SK-N-SH treated with all-trans-retinoic acid at 6 μM for 48 hours (cell line): ENCODE results near the gene SLFN11.

ENCODE experiments used
- ATAC-seq: fragments of 200-7000 bp; cut with Tn5 transposase; 3 replicates; pipeline ENCODE4 v1.9.1; 2020; ENCODE audit warnings: mild to moderate bottlenecking, moderate library complexity
- CREB5 ChIP-seq: fragments of 250-450 bp; sonication (Bioruptor Pico); IDR thresholded peaks from 2 replicates; pipeline ENCODE4 v1.5.1; 2020; ENCODE audit warnings: low read depth, mild to moderate bottlenecking, moderate library complexity
- ESRRG ChIP-seq: fragments of 250-450 bp; sonication (Bioruptor Pico); IDR thresholded peaks from 2 replicates; pipeline ENCODE4 v1.6.1; 2021; ENCODE audit warnings: mild to moderate bottlenecking
- GLIS3 ChIP-seq: fragments of 250-450 bp; sonication (Bioruptor Pico); IDR thresholded peaks from 2 replicates; pipeline ENCODE4 v1.5.0; 2020; ENCODE audit warnings: mild to moderate bottlenecking, moderate library complexity
- ISL1 ChIP-seq: fragments of 250-450 bp; sonication (Bioruptor Pico); IDR thresholded peaks from 2 replicates; pipeline ENCODE4 v2.1.2; 2022; ENCODE audit warnings: mild to moderate bottlenecking, moderate library complexity
- OSR1 ChIP-seq: fragments of 250-450 bp; sonication (Bioruptor Pico); IDR thresholded peaks from 2 replicates; pipeline ENCODE4 v1.8.0; 2022; ENCODE audit warnings: moderate library complexity, mild to moderate bottlenecking, inconsistent platforms
- PATZ1 ChIP-seq: fragments of 250-450 bp; sonication (Bioruptor Pico); IDR thresholded peaks from 2 replicates; pipeline ENCODE4 v1.8.0; 2020; ENCODE audit warnings: mild to moderate bottlenecking, moderate library complexity, borderline replicate concordance
- POU6F1 ChIP-seq: fragments of 250-450 bp; sonication (Bioruptor Pico); IDR thresholded peaks from 2 replicates; pipeline ENCODE4 v1.8.0; 2021; ENCODE audit warnings: low read depth, mild to moderate bottlenecking, moderate library complexity, borderline replicate concordance
- PPARA ChIP-seq: fragments of 250-450 bp; sonication (Bioruptor Pico); IDR thresholded peaks from 2 replicates; pipeline ENCODE4 v1.5.0; 2020; ENCODE audit warnings: mild to moderate bottlenecking, borderline replicate concordance
- RARB ChIP-seq: fragments of 250-450 bp; sonication (Bioruptor Pico); IDR thresholded peaks from 2 replicates; pipeline ENCODE4 v1.8.0; 2021; ENCODE audit warnings: mild to moderate bottlenecking, moderate library complexity
- SNAI2 ChIP-seq: fragments of 250-450 bp; sonication (Bioruptor Pico); IDR thresholded peaks from 2 replicates; pipeline ENCODE4 v1.5.0; 2020; ENCODE audit warnings: mild to moderate bottlenecking, moderate library complexity
- TOX ChIP-seq: fragments of 250-450 bp; sonication (Bioruptor Pico); IDR thresholded peaks from 2 replicates; pipeline ENCODE4 v1.8.0; 2021; ENCODE audit warnings: mild to moderate bottlenecking, moderate library complexity, borderline replicate concordance
- TSHZ2 ChIP-seq: fragments of 250-450 bp; sonication (Bioruptor Pico); IDR thresholded peaks from 2 replicates; pipeline ENCODE4 v1.5.0; 2020; ENCODE audit warnings: mild to moderate bottlenecking, moderate library complexity
- ZC3H10 ChIP-seq: fragments of 250-450 bp; sonication (Bioruptor Pico); IDR thresholded peaks from 2 replicates; pipeline ENCODE4 v1.5.1; 2021; ENCODE audit warnings: mild to moderate bottlenecking, moderate library complexity
- ZFP3 ChIP-seq: fragments of 250-450 bp; sonication (Bioruptor Pico); IDR thresholded peaks from 2 replicates; pipeline ENCODE4 v1.5.0; 2020; ENCODE audit warnings: mild to moderate bottlenecking, moderate library complexity
- ZFP30 ChIP-seq: fragments of 450-650 bp; formaldehyde crosslinking; IDR thresholded peaks from 2 replicates; pipeline ENCODE4 v1.5.0; 2022; ENCODE audit warnings: mild to moderate bottlenecking, moderate library complexity
- ZNF565 ChIP-seq: fragments of 450-650 bp; formaldehyde crosslinking; conservative IDR thresholded peaks from 2 replicates; pipeline ENCODE4 v1.5.0; 2020; ENCODE audit warnings: low read depth, mild to moderate bottlenecking, moderate library complexity
- ZNF70 ChIP-seq: fragments of 450-650 bp; formaldehyde crosslinking; IDR thresholded peaks from 2 replicates; pipeline ENCODE4 v1.5.0; 2020; ENCODE audit warnings: mild to moderate bottlenecking, moderate library complexity
- ZNF8 ChIP-seq: fragments of 450-650 bp; formaldehyde crosslinking; IDR thresholded peaks from 2 replicates; pipeline ENCODE4 v1.5.0; 2020; ENCODE audit warnings: mild to moderate bottlenecking, moderate library complexity

SLFN11 gene

GRCh38 chr17:35359398-35359797, 14.0 kb downstream of the SLFN11 start (continued):
- TF ChIP-seq PATZ1 (CRISPR knock-in tag) (no peak), SNAI2 (CRISPR knock-in tag) (no peak), ZNF70 (CRISPR knock-in tag) (no peak), RARB (no peak), ZNF565 (CRISPR knock-in tag) (no peak)

GRCh38 chr17:35352284-35352683, 21.1 kb downstream of the SLFN11 start:
- no peak for ATAC-seq
- no peak for TF ChIP-seq PATZ1 (CRISPR knock-in tag)
- TF ChIP-seq ZNF8 (CRISPR knock-in tag): no peak
- TF ChIP-seq TOX (CRISPR knock-in tag): no peak
- no peak for TF ChIP-seq OSR1
- TF ChIP-seq ESRRG: no peak
- no peak for TF ChIP-seq GLIS3
- no peak for TF ChIP-seq ZFP30 (CRISPR knock-in tag)
- TF ChIP-seq PPARA (CRISPR knock-in tag): no peak
- no peak for TF ChIP-seq SNAI2 (CRISPR knock-in tag)
- no peak for TF ChIP-seq ZFP3 (CRISPR knock-in tag)

GRCh38 chr17:35350493-35350892, 22.9 kb downstream of the SLFN11 start:
- no peak for ATAC-seq
- TF ChIP-seq RARB (no peak), TSHZ2 (no peak), TOX (CRISPR knock-in tag) (no peak), ISL1 (CRISPR knock-in tag) (no peak), ZC3H10 (no peak), ZNF8 (CRISPR knock-in tag) (no peak), OSR1 (no peak), SNAI2 (CRISPR knock-in tag) (no peak)
- TF ChIP-seq, all 23 proteins: peak for 0

- ATAC-seq: peak; percentile 65
- TF ChIP-seq ISL1 (CRISPR knock-in tag) (no peak), ZFP30 (CRISPR knock-in tag) (no peak), RARB (no peak), SNAI2 (CRISPR knock-in tag) (no peak), CREB5 (CRISPR knock-in tag) (no peak), TOX (CRISPR knock-in tag) (no peak), OSR1 (no peak), POU6F1 (CRISPR knock-in tag) (no peak)
Measured at GRCh38 chr17:35345926-35346771, 27.3 kb downstream of the SLFN11 start.
